ENCODE measurements around the gene CTCF.
A peak's percentile ranks its signal among the peaks of the same experiment; 100 is the strongest.

Gene CTCF

DNA sequence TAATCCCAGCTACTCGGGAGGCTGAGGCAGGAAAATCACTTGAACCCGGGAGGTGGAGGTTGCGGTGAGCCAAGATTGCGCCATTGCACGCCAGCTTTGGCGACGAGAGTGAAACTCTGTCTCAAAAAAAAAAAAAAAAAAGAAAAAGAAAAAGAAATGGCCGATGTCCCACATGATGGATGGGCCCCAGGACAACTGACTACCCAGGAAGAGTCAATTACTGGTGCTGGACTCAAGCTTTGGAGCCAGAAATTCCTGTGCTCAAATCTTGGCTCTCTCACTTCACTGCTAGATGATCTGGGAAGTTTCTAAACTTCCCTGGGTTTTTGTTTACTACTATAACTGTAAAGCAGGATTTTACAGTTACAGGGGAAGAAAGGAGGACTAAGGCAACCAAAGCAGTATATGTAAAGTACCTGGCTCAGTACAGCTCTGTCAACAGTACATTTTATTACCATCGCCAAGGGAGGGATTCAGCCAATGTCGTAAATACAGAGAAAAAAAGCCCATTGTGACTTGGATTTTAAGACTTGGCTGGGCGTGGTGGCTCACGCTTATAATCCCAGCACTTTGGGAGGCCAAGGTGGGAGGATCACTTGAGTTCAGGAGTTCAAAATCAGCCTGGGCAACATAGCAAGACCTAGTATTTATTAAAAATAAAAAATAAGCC is 116.2 kb downstream of the CTCF start:
- no peak overlapping the region for H3K4me3 ChIP-seq (ENCODE audit: low read length)
- no peak overlapping the region for H3K9ac ChIP-seq (ENCODE audit: low read length)
- peaks cover 2% of the 10 kb centered on the region for H3K4me1 ChIP-seq (ENCODE audit: control insufficient read depth, insufficient read depth, low read length)
- H3K36me3 ChIP-seq (ENCODE audit: control insufficient read depth, insufficient read depth, low read length): peaks cover 2% of the 10 kb centered on the region
- H3K27me3 ChIP-seq (ENCODE audit: control insufficient read depth, insufficient read depth, low read length): no peaks in the 10 kb centered on the region
- peak overlapping the region; percentile 33 for H3K27ac ChIP-seq (ENCODE audit: low read depth, low read length)

DNA sequence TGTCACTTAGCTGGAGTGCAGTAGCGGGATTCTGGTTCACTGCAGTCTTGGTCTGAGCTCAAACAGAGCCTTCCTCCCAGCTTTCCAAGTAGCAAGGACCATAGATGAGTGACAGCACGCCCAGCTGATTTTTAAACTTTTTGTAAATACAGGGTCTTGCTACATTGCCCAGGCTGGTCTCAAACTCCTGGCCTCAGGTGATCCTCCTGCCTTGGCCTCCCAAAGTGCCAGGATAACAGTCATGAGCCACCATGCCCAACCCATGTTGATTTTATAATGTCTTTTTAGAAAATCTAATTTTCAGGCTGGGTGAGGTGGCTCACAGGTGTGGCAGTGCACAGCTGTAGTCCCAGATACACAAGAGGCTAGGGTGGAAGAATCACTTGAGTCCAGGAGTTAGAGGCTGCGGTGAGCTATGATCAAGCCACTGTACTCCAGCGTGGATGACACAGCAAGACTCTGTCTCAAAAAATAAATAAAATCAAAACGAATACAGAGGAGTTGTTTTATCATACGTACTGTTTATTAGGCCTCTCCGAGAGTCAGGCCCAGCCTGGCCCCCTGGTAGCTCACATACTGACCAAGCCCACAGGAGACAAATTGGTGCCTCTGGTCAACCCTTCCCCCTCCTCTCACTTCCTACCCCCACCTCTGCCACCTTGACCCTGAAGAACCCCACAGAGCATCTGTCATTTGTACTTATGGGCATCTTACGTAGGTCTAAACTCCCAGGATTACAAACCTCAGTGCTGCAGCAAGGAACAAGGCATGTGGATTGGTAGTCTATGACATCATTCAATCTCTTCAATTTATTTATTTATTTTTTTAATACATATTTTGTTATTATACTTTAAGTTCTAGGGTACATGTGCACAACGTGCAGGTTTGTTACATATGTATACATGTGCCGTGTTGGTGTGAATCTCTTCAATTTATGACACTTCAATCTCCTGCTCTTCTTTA is 117.9 kb downstream of the CTCF start:
- Histone ChIP-seq H3K4me1 (ENCODE audit: control insufficient read depth, insufficient read depth, low read length) (no peaks in the 10 kb centered on the region), H3K4me3 (ENCODE audit: low read length) (no peak overlapping the region), H3K27ac (ENCODE audit: low read depth, low read length) (no peak overlapping the region), H3K27me3 (ENCODE audit: control insufficient read depth, insufficient read depth, low read length) (no peaks in the 10 kb centered on the region), H3K9ac (ENCODE audit: low read length) (no peak overlapping the region), H3K36me3 (ENCODE audit: control insufficient read depth, insufficient read depth, low read length) (peaks cover 8% of the 10 kb centered on the region)

DNA sequence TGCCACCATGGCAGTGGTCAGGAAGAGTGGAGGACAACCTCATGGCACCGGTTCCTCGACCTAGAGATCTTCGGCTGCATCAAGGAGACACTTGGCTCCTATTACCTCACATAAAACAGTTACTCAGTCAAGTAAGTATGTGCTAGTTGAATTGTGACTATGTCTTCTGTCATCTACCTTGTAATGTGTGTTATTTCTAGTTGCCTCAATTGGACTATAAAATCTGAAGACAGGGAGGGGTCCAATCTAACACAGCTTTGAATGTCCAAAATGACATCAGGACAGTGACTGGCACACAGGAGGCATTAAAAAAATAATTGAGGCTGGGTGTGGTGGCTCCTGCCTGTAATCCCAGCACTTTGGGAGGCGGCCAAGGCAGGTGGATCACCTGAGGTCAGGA is 121.4 kb downstream of the CTCF start:
- Histone ChIP-seq H3K4me3 (ENCODE audit: low read length) (no peak overlapping the region), H3K27me3 (ENCODE audit: control insufficient read depth, insufficient read depth, low read length) (no peaks in the 10 kb centered on the region), H3K9ac (ENCODE audit: low read length) (no peak overlapping the region), H3K4me1 (ENCODE audit: control insufficient read depth, insufficient read depth, low read length) (no peaks in the 10 kb centered on the region), H3K27ac (ENCODE audit: low read depth, low read length) (no peak overlapping the region), H3K36me3 (ENCODE audit: control insufficient read depth, insufficient read depth, low read length) (peaks cover 11% of the 10 kb centered on the region)

DNA sequence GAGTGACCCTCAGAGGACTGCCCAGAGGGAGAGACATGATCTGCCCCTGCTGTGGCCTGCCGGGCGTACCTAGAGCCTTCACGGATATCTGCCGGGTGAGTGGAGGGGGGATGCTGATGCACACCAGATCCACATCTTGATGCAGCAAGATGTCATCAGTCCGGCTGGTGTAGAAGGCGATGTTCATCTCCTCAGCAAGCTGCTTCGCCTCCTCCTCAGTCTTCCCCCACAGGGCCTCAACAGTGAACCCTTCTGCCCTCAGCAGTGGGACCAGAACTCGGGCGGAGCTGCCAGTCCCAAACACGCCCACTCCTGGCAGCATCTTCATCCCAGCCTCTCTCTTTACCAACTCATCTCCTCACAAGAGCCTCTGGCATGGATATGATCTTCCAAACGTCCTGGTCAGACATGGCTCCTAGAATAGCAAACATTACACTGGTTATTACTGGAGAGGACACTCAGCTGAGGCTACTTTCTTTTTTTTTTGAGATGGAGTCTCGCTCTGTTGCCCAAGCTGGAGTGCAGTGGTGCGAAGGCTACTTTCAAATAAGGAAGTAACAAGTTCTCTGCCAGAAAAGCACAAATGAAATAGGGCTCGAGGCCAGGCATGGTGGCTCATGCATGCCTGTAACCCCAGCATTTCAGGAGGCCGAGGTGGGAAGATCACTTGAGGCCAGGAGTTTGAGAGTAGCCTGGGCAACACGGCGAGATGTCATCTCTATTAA is 123.2 kb downstream of the CTCF start:
- Histone ChIP-seq H3K27ac (ENCODE audit: low read depth, low read length) (no peak overlapping the region), H3K27me3 (ENCODE audit: control insufficient read depth, insufficient read depth, low read length) (no peaks in the 10 kb centered on the region), H3K36me3 (ENCODE audit: control insufficient read depth, insufficient read depth, low read length) (peaks cover 11% of the 10 kb centered on the region), H3K4me3 (ENCODE audit: low read length) (no peak overlapping the region), H3K4me1 (ENCODE audit: control insufficient read depth, insufficient read depth, low read length) (no peaks in the 10 kb centered on the region), H3K9ac (ENCODE audit: low read length) (no peak overlapping the region)
